Inferior parietal cortex (tissue), 1 donor: Measurements from ENCODE around the gene CSF3.

Experiments
- DNase-seq: peaks from one replicate; pipeline ENCODE4 v3.0.0-alpha.2; 2016; ENCODE audit errors: extremely low spot score

Gene CSF3

GRCh38 chr17:40061609-40062038 lies 46.4 kb downstream of the CSF3 start:
- no peak for DNase-seq

- peak; percentile 43 for DNase-seq
Observed at GRCh38 chr17:40062329-40063186, 47.3 kb downstream of the CSF3 start, which contains the start of gene THRA. TSS of gene THRA (plus strand) at chr17:40062965. CDS start at chr17:40074489, 11,524 bp downstream.

GRCh38 chr17:40063187-40063771 lies 48.0 kb downstream of the CSF3 start:
- peak; percentile 16 for DNase-seq

- peak; percentile 60 for DNase-seq
Observed at GRCh38 chr17:40063901-40064531, 48.8 kb downstream of the CSF3 start.

GRCh38 chr17:40064971-40065768 lies 49.9 kb downstream of the CSF3 start:
- DNase-seq, result peak; percentile 20

GRCh38 chr17:40065769-40066510 lies 50.7 kb downstream of the CSF3 start:
- no peak for DNase-seq
